ENCODE measurements around the gene STIMATE. TPM values are rescaled to one million over a fixed set of nuclear protein-coding genes. Genes with fewer than 3 reads are reported as not detected.
A peak's percentile ranks its signal among the peaks of the same experiment; 100 is the strongest.

STIMATE gene
- total RNA-seq, 3 donors from 2014 or later (not counting 1 experiment from before 2014, with no cell fraction given) = 24.6 to 35.0 (median 33.1) TPM

GRCh38 chr3:52838561-52839267 is 58.6 kb downstream of the STIMATE start:
- Mint-ChIP-seq H3K9me3 (no peaks in the 10 kb centered on the region), H3K27ac (peak overlapping the region in 1 of 2 donors; percentile 38), H3K36me3 (no peaks in the 10 kb centered on the region), H3K4me1 (peaks cover 51 to 73% of the 10 kb centered on the region in 2 donors), H3K27me3 (ENCODE audit: low read depth in 2 of 2) (no peaks in the 10 kb centered on the region), H3K4me3 (peak overlapping the region; percentile 61)
- intact Hi-C loops (cut with micrococcal nuclease) = no loop called here
- DNase-seq (peak; percentile 34 to 52), ATAC-seq (peak; percentile 64 to 88 (median 68))
- no peak for TF ChIP-seq CTCF (IDR thresholded peaks at IDR 0.05)
- Histone ChIP-seq H3K9me3 (ENCODE audit: control insufficient read depth, insufficient read depth, low read length) (no peaks in the 10 kb centered on the region), H3K27me3 (ENCODE audit: control insufficient read depth, insufficient read depth, low read length) (no peaks in the 10 kb centered on the region), H3K27ac (ENCODE audit: low read length) (peak overlapping the region; percentile 73), H3K4me3 (ENCODE audit: low read length) (no peak overlapping the region), H3K36me3 (ENCODE audit: control insufficient read depth, insufficient read depth, low read length) (peaks cover 20% of the 10 kb centered on the region), H3K4me1 (ENCODE audit: control insufficient read depth, insufficient read depth, low read length) (peaks cover 66% of the 10 kb centered on the region)
- WGBS (ENCODE audit: insufficient coverage) = 42% methylated on average over 8 of the region's 8 CpGs

- no peaks in the 10 kb centered on the region for H3K36me3 Mint-ChIP-seq
- Histone ChIP-seq H3K36me3 (ENCODE audit: control insufficient read depth, insufficient read depth, low read length) (peaks cover 8% of the 10 kb centered on the region), H3K4me1 (ENCODE audit: control insufficient read depth, insufficient read depth, low read length) (peaks cover 63% of the 10 kb centered on the region), H3K27me3 (ENCODE audit: control insufficient read depth, insufficient read depth, low read length) (no peaks in the 10 kb centered on the region), H3K9me3 (ENCODE audit: control insufficient read depth, insufficient read depth, low read length) (no peaks in the 10 kb centered on the region), H3K27ac (ENCODE audit: low read length) (no peak overlapping the region), H3K4me3 (ENCODE audit: low read length) (no peak overlapping the region)
- no peak for TF ChIP-seq CTCF (IDR thresholded peaks at IDR 0.05)
- intact Hi-C loops (cut with micrococcal nuclease) = no loop called here
- H3K4me1 Mint-ChIP-seq = peaks cover 49 to 71% of the 10 kb centered on the region in 2 donors
- 77% methylated on average over 4 of the region's 4 CpGs for WGBS (ENCODE audit: insufficient coverage)
- DNase-seq (no peak), ATAC-seq (no peak)
- H3K9me3 Mint-ChIP-seq = no peaks in the 10 kb centered on the region
- no peak overlapping the region for H3K4me3 Mint-ChIP-seq
- H3K27me3 Mint-ChIP-seq (ENCODE audit: low read depth in 2 of 2) = no peaks in the 10 kb centered on the region
- peak overlapping the region; percentile 72 to 74 for H3K27ac Mint-ChIP-seq
Measured at GRCh38 chr3:52836986-52837385, 60.4 kb downstream of the STIMATE start.

- peak overlapping the region; percentile 72 to 74 for H3K27ac Mint-ChIP-seq
- Histone ChIP-seq H3K36me3 (ENCODE audit: control insufficient read depth, insufficient read depth, low read length) (peaks cover 6% of the 10 kb centered on the region), H3K9me3 (ENCODE audit: control insufficient read depth, insufficient read depth, low read length) (no peaks in the 10 kb centered on the region)
Measured at GRCh38 chr3:52836471-52836845, 60.9 kb downstream of the STIMATE start.

More at GRCh38 chr3:52836471-52836845, 60.9 kb downstream of the STIMATE start:
- ATAC-seq (no peak), DNase-seq (no peak)
- peak overlapping the region; percentile 1 for H3K27ac ChIP-seq (ENCODE audit: low read length)
- Mint-ChIP-seq H3K27me3 (ENCODE audit: low read depth in 2 of 2) (no peaks in the 10 kb centered on the region), H3K4me3 (peak overlapping the region; percentile 68), H3K4me1 (peaks cover 43 to 66% of the 10 kb centered on the region in 2 donors), H3K36me3 (no peaks in the 10 kb centered on the region), H3K9me3 (no peaks in the 10 kb centered on the region)
- no peak overlapping the region for H3K4me3 ChIP-seq (ENCODE audit: low read length)
- no peak for TF ChIP-seq CTCF (IDR thresholded peaks at IDR 0.05)
- intact Hi-C loops (cut with micrococcal nuclease) = no loop called here
- 81% methylated on average over 5 of the region's 5 CpGs for WGBS (ENCODE audit: insufficient coverage)
- H3K4me1 ChIP-seq (ENCODE audit: control insufficient read depth, insufficient read depth, low read length) = peaks cover 58% of the 10 kb centered on the region
- H3K27me3 ChIP-seq (ENCODE audit: control insufficient read depth, insufficient read depth, low read length) = no peaks in the 10 kb centered on the region

Measured in natural killer cell (primary cell).